Measurements from ENCODE around the gene RAB28.

GRCh38 chr4:13470379-13470778 lies 13.8 kb downstream of the RAB28 start:
- no peak for TF ChIP-seq CTCF (optimal IDR thresholded peaks at IDR 0.05 in 1 of 3, IDR thresholded peaks at IDR 0.05 in 1 of 3, conservative IDR thresholded peaks at IDR 0.05 in 1 of 3; ENCODE audit: extremely low read depth in 1 of 3, insufficient read depth in 2 of 3, low read length in 3 of 3)
- TF ChIP-seq EZH2 (IDR thresholded peaks at IDR 0.05; ENCODE audit: low read length), result no peak
